GM18909 (cell line): Measurements from ENCODE around the gene CWF19L2.
"Not testable (repeated sequence)": the region's sequence is repeated elsewhere in the genome, so short reads cannot be mapped to it uniquely, and the experiment has no call there.

Experiments
- ATAC-seq: cut with Tn5 transposase; IDR thresholded peaks from one replicate; pipeline ENCODE4 v1.9.1; 2021; ENCODE audit warnings: mild to moderate bottlenecking; ENCODE audit not compliant: unreplicated experiment, poor library complexity

The CWF19L2 gene

GRCh38 chr11:107439586-107440167 lies 17.9 kb downstream of the CWF19L2 start:
- no peak for ATAC-seq

- ATAC-seq: no peak
These were observed 19.5 kb downstream of the CWF19L2 start for GRCh38 chr11:107438148-107438547.

GRCh38 chr11:107430525-107430924 lies 27.1 kb downstream of the CWF19L2 start:
- ATAC-seq: no peak

- ATAC-seq: no peak
These were observed 29.9 kb downstream of the CWF19L2 start for GRCh38 chr11:107427569-107428180.

GRCh38 chr11:107413352-107413751 lies 44.3 kb downstream of the CWF19L2 start:
- peak; percentile 55 for ATAC-seq

- peak; percentile 54 for ATAC-seq
These were observed 48.8 kb downstream of the CWF19L2 start for GRCh38 chr11:107408762-107409211.

- no peak for ATAC-seq
These were observed 52.4 kb downstream of the CWF19L2 start for GRCh38 chr11:107405260-107405659.

GRCh38 chr11:107401131-107401530 lies 56.5 kb downstream of the CWF19L2 start:
- ATAC-seq: not testable (repeated sequence)

- ATAC-seq: no peak
These were observed 60.3 kb downstream of the CWF19L2 start for GRCh38 chr11:107397357-107397756.

- no peak for ATAC-seq
These were observed 65.0 kb downstream of the CWF19L2 start for GRCh38 chr11:107392611-107393010.

- not testable (repeated sequence) for ATAC-seq
These were observed 66.9 kb downstream of the CWF19L2 start for GRCh38 chr11:107390701-107391100.

GRCh38 chr11:107387666-107388065 lies 70.0 kb downstream of the CWF19L2 start:
- no peak for ATAC-seq

- ATAC-seq: no peak
These were observed 72.2 kb downstream of the CWF19L2 start for GRCh38 chr11:107385361-107385981.

- no peak for ATAC-seq
These were observed 73.3 kb downstream of the CWF19L2 start for GRCh38 chr11:107384144-107384852.

- ATAC-seq: no peak
These were observed 85.2 kb downstream of the CWF19L2 start for GRCh38 chr11:107372439-107372838.

GRCh38 chr11:107370390-107370789 lies 87.2 kb downstream of the CWF19L2 start:
- ATAC-seq: peak; percentile 51

- no peak for ATAC-seq
These were observed 97.9 kb downstream of the CWF19L2 start for GRCh38 chr11:107359701-107360100.

- no peak for ATAC-seq
These were observed 99.7 kb downstream of the CWF19L2 start for GRCh38 chr11:107357877-107358276.

GRCh38 chr11:107354780-107355179 lies 102.8 kb downstream of the CWF19L2 start:
- no peak for ATAC-seq

GRCh38 chr11:107337917-107338316 lies 119.7 kb downstream of the CWF19L2 start:
- peak; percentile 72 for ATAC-seq

GRCh38 chr11:107331728-107332127 lies 125.9 kb downstream of the CWF19L2 start:
- ATAC-seq: no peak
